HCT116 (cell line): Measurements from ENCODE around the gene ETNPPL. TPM values are rescaled to one million over a fixed set of nuclear protein-coding genes. Genes with fewer than 3 reads are reported as not detected.

Source experiments
- ATAC-seq: fragments of 200-7000 bp; cut with Tn5 transposase; 2 replicates; pipeline ENCODE4 v1.9.1; 2020; ENCODE audit warnings: mild to moderate bottlenecking, moderate library complexity
- BruUV-seq: library from RNA; stranded (reverse); fragments of 400-500 nt; replicated peaks from 2 replicates; lab custom pipeline; 2021; lab: Mats Ljungman, UMichigan
- CTCF ChIA-PET: fragments of 300-600 bp; sonication (Branson Sonifier 250); formaldehyde crosslinking; loops from one replicate; lab custom pipeline; 2021; ENCODE audit warnings: antibody characterized with exemption; lab: Charles Lee
- POLR2A ChIA-PET: fragments of 300-600, 350-600 bp; sonication (Branson Sonifier 250); formaldehyde crosslinking; loops from one replicate; lab custom pipeline; 2021; ENCODE audit warnings: antibody characterized with exemption; lab: Charles Lee
- RAD21 ChIA-PET, 2 experiments: fragments of 300-600 bp; sonication (Branson Sonifier 250); formaldehyde crosslinking; loops; one replicate each; lab custom pipeline; 2023; ENCODE audit warnings: low total read pairs in 2 of 2; ENCODE audit not compliant: uncharacterized antibody in 2 of 2, unreplicated experiment in 2 of 2, low non-redundant PET in 1 of 2; lab: Charles Lee
- DNase-seq: peaks from one replicate; pipeline ENCODE4 v3.0.0-alpha.2; 2010; ENCODE audit warnings: low read depth, low spot score
- H2AFZ ChIP-seq: fragments of 200-600 bp; shearing (Covaris generic), sonication (generic); 2 replicates; pipeline ENCODE4 v1.6.1; 2017; ENCODE audit warnings: low read depth, mixed run types, mixed read lengths, antibody characterized with exemption, low read length; ENCODE audit not compliant: poor library complexity, severe bottlenecking
- H3K27ac ChIP-seq: 2 replicates; pipeline ENCODE4 v1.5.1; 2012; ENCODE audit warnings: low read depth, low read length
- H3K27me3 ChIP-seq: fragments of 200-600 bp; sonication (generic); 2 replicates; pipeline ENCODE4 v1.6.1; 2016; ENCODE audit warnings: mixed run types, low read length, mixed read lengths; ENCODE audit not compliant: insufficient read depth
- H3K36me3 ChIP-seq, 2 experiments: fragments of 200-500 bp in 1 of 2; fragments of 200-600 bp in 1 of 2; sonication (Bioruptor generic) in 1 of 2; sonication (generic) in 1 of 2; 2 replicates each; pipeline versions ENCODE4 v1.5.1 to v1.6.1; 2014 to 2016; ENCODE audit warnings: low read length in 2 of 2, inconsistent platforms in 1 of 2, mixed read lengths in 1 of 2, mixed run types in 1 of 2; ENCODE audit not compliant: insufficient read depth in 2 of 2, control insufficient read depth in 1 of 2
- H3K4me1 ChIP-seq, 2 experiments: fragments of 200-600 bp in 1 of 2; sonication (generic) in 1 of 2; 2 replicates each; pipeline versions ENCODE4 v1.5.1 to v1.6.1; 2012 to 2017; ENCODE audit warnings: low read length in 2 of 2, inconsistent platforms in 1 of 2, mild to moderate bottlenecking in 1 of 2, mixed read lengths in 1 of 2, mixed run types in 1 of 2, moderate library complexity in 1 of 2; ENCODE audit not compliant: insufficient read depth in 2 of 2, control insufficient read depth in 1 of 2
- H3K4me2 ChIP-seq: fragments of 200-600 bp; sonication (generic); 2 replicates; pipeline ENCODE4 v1.6.1; 2017; ENCODE audit warnings: mixed run types, low read length, mixed read lengths
- H3K4me3 ChIP-seq, 2 experiments: fragments of 200-600 bp in 1 of 2; sonication (generic) in 1 of 2; replicated peaks in 1 of 2; 2 replicates each; pipeline ENCODE4 v1.5.1; 2011 to 2016; ENCODE audit warnings: low read length in 2 of 2, control low read depth in 1 of 2, low read depth in 1 of 2, mild to moderate bottlenecking in 1 of 2, mixed read lengths in 1 of 2, mixed run types in 1 of 2
- H3K79me2 ChIP-seq: fragments of 200-600 bp; sonication (generic); 2 replicates; pipeline ENCODE4 v1.6.1; 2017; ENCODE audit warnings: mild to moderate bottlenecking, mixed run types, low read length, moderate library complexity, mixed read lengths; ENCODE audit not compliant: insufficient read depth
- H3K9ac ChIP-seq: fragments of 200-600 bp; sonication (generic); 2 replicates; pipeline ENCODE4 v1.6.1; 2016; ENCODE audit warnings: low read length, mixed read lengths
- H3K9me2 ChIP-seq: fragments of 200-600 bp; sonication (generic), shearing (Covaris generic); 2 replicates; pipeline ENCODE4 v1.6.1; 2017; ENCODE audit warnings: mixed run types, mild to moderate bottlenecking, moderate library complexity; ENCODE audit not compliant: insufficient read depth
- H3K9me3 ChIP-seq, 2 experiments: fragments of 200-500 bp in 1 of 2; fragments of 200-600 bp in 1 of 2; sonication (Bioruptor generic) in 1 of 2; sonication (generic) in 1 of 2; 2 replicates each; pipeline ENCODE4 v1.6.1; 2014 to 2017; ENCODE audit warnings: low read length in 2 of 2, mixed read lengths in 2 of 2, inconsistent platforms in 1 of 2, low read depth in 1 of 2, mild to moderate bottlenecking in 1 of 2, mixed run types in 1 of 2, moderate library complexity in 1 of 2; ENCODE audit not compliant: control insufficient read depth in 1 of 2, insufficient read depth in 1 of 2
- H4K20me1 ChIP-seq: fragments of 200-600 bp; sonication (generic), shearing (Covaris generic); 2 replicates; pipeline ENCODE4 v1.6.1; 2017; ENCODE audit warnings: mixed run types, mild to moderate bottlenecking, moderate library complexity; ENCODE audit not compliant: insufficient read depth
- CEBPB ChIP-seq: IDR thresholded peaks from 2 replicates; pipeline ENCODE4 v1.6.1; 2012; ENCODE audit warnings: low read depth
- EZH2 ChIP-seq: fragments of 200-600 bp; sonication (generic); IDR thresholded peaks from 2 replicates; pipeline ENCODE4 v1.6.1; 2017; ENCODE audit warnings: antibody characterized with exemption, mixed run types
- POLR2AphosphoS5 ChIP-seq: IDR thresholded peaks from 2 replicates; pipeline ENCODE4 v1.6.1; 2011; ENCODE audit warnings: mild to moderate bottlenecking, low read depth, low read length, moderate library complexity
- REST ChIP-seq: IDR thresholded peaks from 2 replicates; pipeline ENCODE4 v1.6.1; 2012; ENCODE audit warnings: low read depth
- TCF7L2 ChIP-seq: IDR thresholded peaks from 2 replicates; pipeline ENCODE4 v1.7.0; 2011; ENCODE audit warnings: borderline replicate concordance, inconsistent platforms; ENCODE audit not compliant: insufficient read depth, insufficient read length; ENCODE audit errors: extremely low read depth
- ZBTB33 ChIP-seq: IDR thresholded peaks from 2 replicates; pipeline ENCODE4 v1.6.1; 2011; ENCODE audit warnings: mild to moderate bottlenecking, low read length, moderate library complexity; ENCODE audit not compliant: insufficient replicate concordance; ENCODE audit errors: extremely low read depth
- ZFX ChIP-seq: fragments of 450-650 bp; IDR thresholded peaks from 2 replicates; pipeline ENCODE4 v1.6.1; 2017
- ZNF274 ChIP-seq: fragments of 200-500 bp; sonication (Bioruptor generic); IDR thresholded peaks from 2 replicates; pipeline ENCODE4 v1.6.1; 2014; ENCODE audit warnings: mild to moderate bottlenecking, low read depth, low read length, inconsistent platforms
- intact Hi-C: fragments of 100-400 bp; cut with micrococcal nuclease; formaldehyde crosslinking; loops from 2 replicates; pipeline ENCODE4 v1.10.0; 2022
- total RNA-seq: library from RNA; stranded (reverse); gene quantifications from one replicate; pipeline ENCODE4 v1.2.1, GENCODE V29; 2021; ENCODE audit not compliant: unreplicated experiment

The ETNPPL gene
- total RNA-seq, 1 experiment from 2014 or later, result not detected

GRCh38 chr4:108788731-108789130, 25.9 kb upstream of the ETNPPL start:
- no peak overlapping the region for H3K4me2 ChIP-seq
- no peak overlapping the region for H3K9ac ChIP-seq
- H3K27ac ChIP-seq, result no peak overlapping the region
- no peak overlapping the region for H2AFZ ChIP-seq
- no peaks in the 10 kb centered on the region for H3K9me2 ChIP-seq
- TF ChIP-seq ZFX (no peak), CEBPB (no peak), EZH2 (no peak), TCF7L2 (no peak), ZNF274 (no peak), ZBTB33 (no peak), POLR2AphosphoS5 (no peak), REST (no peak)
- TF ChIP-seq, all 23 proteins: peak for 0
- Histone ChIP-seq H3K27me3 (no peaks in the 10 kb centered on the region), H4K20me1 (no peaks in the 10 kb centered on the region), H3K4me3 (no peak overlapping the region), H3K79me2 (no peaks in the 10 kb centered on the region), H3K36me3 (no peaks in the 10 kb centered on the region), H3K4me1 (no peaks in the 10 kb centered on the region), H3K9me3 (no peaks in the 10 kb centered on the region)
- POLR2A ChIA-PET, result no interaction called here
- intact Hi-C loops, result no loop called here
- ATAC-seq, result no peak
- RAD21 ChIA-PET, result no interaction called here
- BruUV-seq, result no TSS peak
- CTCF ChIA-PET, result no interaction called here
- no peak for DNase-seq
